K562 (cell line): ENCODE measurements around the gene HSPA14. TPM values are rescaled to one million over a fixed set of nuclear protein-coding genes. Genes with fewer than 3 reads are reported as not detected.

Experiments
- ATAC-seq: fragments of 200-7000 bp; cut with Tn5 transposase; 3 replicates; pipeline ENCODE4 v1.9.1; 2020; ENCODE audit warnings: moderate library complexity
- BruUV-seq: library from RNA; stranded (reverse); fragments of 400-500 nt; replicated peaks from 2 replicates; lab custom pipeline; 2021; lab: Mats Ljungman, UMichigan
- CTCF ChIA-PET: fragments of 300-600 bp; formaldehyde crosslinking; extraction: SDS; loops from one replicate; lab custom pipeline; 2021; ENCODE audit warnings: low intra/inter-chr PET ratio; lab: Yijun Ruan, JAX
- POLR2A ChIA-PET: fragments of 300-600, 350-650 bp; sonication (Branson Sonifier 250); formaldehyde crosslinking; extraction: SDS; loops from one replicate; lab custom pipeline; 2021; ENCODE audit warnings: antibody characterized with exemption, inconsistent platforms; lab: Yijun Ruan, JAX
- DNase-seq, 4 experiments: peaks; one replicate each; pipeline versions ENCODE4 v3.0.0 to v3.0.0-alpha.2; 2011 to 2018; ENCODE audit warnings: low spot score in 3 of 4, mixed read lengths in 3 of 4; ENCODE audit errors: extremely low read depth in 1 of 4
- FAIRE-seq: peaks from 2 replicates; lab custom pipeline; 2011; peaks lifted over from hg19 to GRCh38; lab: Jason Lieb, UNC
- H2AFZ ChIP-seq: 2 replicates; pipeline ENCODE4 v1.6.0; 2011; ENCODE audit warnings: low read depth, low read length, control low read depth, inconsistent platforms
- H3K27ac ChIP-seq: fragments of 200-600 bp; 3 replicates; pipeline ENCODE4 v1.8.0; 2011; ENCODE audit warnings: low read depth, mild to moderate bottlenecking, control low read depth, inconsistent platforms, low read length, moderate library complexity, mixed read lengths; ENCODE audit errors: extremely low read depth
- H3K27me3 ChIP-seq, 2 experiments: fragments of 300-600 bp in 1 of 2; 2 replicates in 1 of 2; 3 replicates in 1 of 2; pipeline versions ENCODE4 v1.6.0 to v1.8.0; 2011; ENCODE audit warnings: inconsistent platforms in 2 of 2, low read length in 2 of 2, mild to moderate bottlenecking in 1 of 2, mixed read lengths in 1 of 2, moderate library complexity in 1 of 2; ENCODE audit not compliant: control insufficient read depth in 2 of 2, insufficient read depth in 2 of 2
- H3K36me3 ChIP-seq: fragments of 300-600 bp; 3 replicates; pipeline ENCODE4 v1.8.0; 2011; ENCODE audit warnings: mild to moderate bottlenecking, low read length, inconsistent platforms; ENCODE audit not compliant: control insufficient read depth, insufficient read depth
- H3K4me1 ChIP-seq, 2 experiments: fragments of 200-600 bp in 1 of 2; replicated peaks in 1 of 2; 2 replicates in 1 of 2; 3 replicates in 1 of 2; pipeline versions ENCODE4 v1.5.1 to v1.8.0; 2011; ENCODE audit warnings: inconsistent platforms in 2 of 2, low read length in 2 of 2, mild to moderate bottlenecking in 1 of 2, mixed read lengths in 1 of 2, moderate library complexity in 1 of 2; ENCODE audit not compliant: control insufficient read depth in 2 of 2, insufficient read depth in 2 of 2
- H3K4me2 ChIP-seq: 2 replicates; pipeline ENCODE4 v1.6.1; 2011; ENCODE audit warnings: low read length, control low read depth, inconsistent platforms, mixed read lengths; ENCODE audit not compliant: insufficient read depth
- H3K4me3 ChIP-seq: fragments of 200-600 bp; sonication (generic), shearing (Covaris generic); 2 replicates; pipeline ENCODE4 v1.5.1; 2016; ENCODE audit warnings: control low read depth, inconsistent platforms
- H3K79me2 ChIP-seq: fragments of 200-600 bp; 3 replicates; pipeline ENCODE4 v1.8.0; 2011; ENCODE audit warnings: low read length, inconsistent platforms; ENCODE audit not compliant: control insufficient read depth, insufficient read depth
- H3K9ac ChIP-seq, 2 experiments: 2 replicates each; pipeline versions ENCODE4 v1.6.0 to v1.6.1; 2011; ENCODE audit warnings: low read depth in 2 of 2, low read length in 2 of 2, control low read depth in 1 of 2, inconsistent platforms in 1 of 2, mild to moderate bottlenecking in 1 of 2, mixed read lengths in 1 of 2; ENCODE audit not compliant: insufficient read depth in 1 of 2
- H3K9me1 ChIP-seq: one replicate; pipeline ENCODE4 v1.6.0; 2011; ENCODE audit warnings: inconsistent platforms, mild to moderate bottlenecking, low read length, moderate library complexity; ENCODE audit not compliant: control insufficient read depth, insufficient read depth
- H3K9me3 ChIP-seq: replicated peaks from 2 replicates; pipeline ENCODE4 v1.5.1; 2011; ENCODE audit warnings: low read depth, low read length, inconsistent platforms; ENCODE audit not compliant: control insufficient read depth, insufficient read depth
- H4K20me1 ChIP-seq: replicated peaks from 2 replicates; pipeline ENCODE4 v1.6.1; 2011; ENCODE audit warnings: low read length, inconsistent platforms, mixed read lengths; ENCODE audit not compliant: control insufficient read depth, insufficient read depth
- CAMTA2 ChIP-seq: fragments of 250-450 bp; sonication (Bioruptor Pico); conservative IDR thresholded peaks from 2 replicates; pipeline ENCODE4 v1.5.1; 2022
- ZNF134 ChIP-seq: fragments of 250-450 bp; sonication (Bioruptor Pico); conservative IDR thresholded peaks from 2 replicates; pipeline ENCODE4 v1.4.0; 2020
- ZNF512 ChIP-seq: IDR thresholded peaks from 2 replicates; pipeline ENCODE4 v1.6.1; 2016; ENCODE audit warnings: missing genetic modification characterization, missing compliant biosample characterization
- ZNF583 ChIP-seq: fragments of 250-450 bp; sonication (Bioruptor Pico); IDR thresholded peaks from 2 replicates; pipeline ENCODE4 v1.4.0; 2020
- WGBS: fragments of 100-300 bp; shearing (Covaris generic); methylation state at CpG from one replicate; pipeline ENCODE4 v1.1.6; 2016; ENCODE audit warnings: low coverage, mixed read lengths; ENCODE audit not compliant: insufficient coverage; ENCODE audit errors: missing lambda C conversion rate; 5-methylcytosine and 5-hydroxymethylcytosine counted together
- in situ Hi-C: fragments of 300-500 bp; cut with MboI; formaldehyde crosslinking; loops from 4 replicates; pipeline ENCODE4 v1.15.0; 2018; ENCODE audit warnings: inconsistent platforms, mixed read lengths
- intact Hi-C: fragments of 100-400 bp; cut with micrococcal nuclease; formaldehyde crosslinking; loops from 2 replicates; pipeline ENCODE4 v1.14.2; 2022
- polyA plus RNA-seq, 8 experiments: library from polyadenylated mRNA; depleted of rRNA in 4 of 8; stranded (reverse) in 5 of 8; unstranded in 3 of 8; fragments of >200 nt; fragmentation: Nextera tagmentation in 2 of 8; fragmentation: Illumina TruSeq in 1 of 8; extraction: Ambion mirVana in 2 of 8; extraction: Trizol in 1 of 8; gene quantifications; 2 replicates each; pipeline versions ENCODE4 v1.2.1 to v1.2.3, GENCODE V29; 2011 to 2014; ENCODE audit warnings: inconsistent platforms in 1 of 8, missing spikeins in 1 of 8
- total RNA-seq, 7 experiments: library from RNA; depleted of rRNA in 6 of 7; stranded (reverse); fragments of >200 nt in 6 of 7; fragmentation: Illumina TruSeq in 2 of 7; extraction: Trizol in 2 of 7; gene quantifications; 2 replicates each; pipeline versions ENCODE4 v1.2.1 to v1.2.3, GENCODE V29; 2011 to 2021; ENCODE audit warnings: low replicate concordance in 1 of 7

Gene HSPA14
- total and polyA plus RNA-seq, 9 of the 15 experiments (the other 6 are each of a cell fraction or from before 2014, with no cell fraction given), result 41.9 to 75.0 (median 63.2) TPM

- peaks cover 0 to 2% of the 10 kb centered on the region in 2 experiments; a peak in 1 of 5 replicates for H3K27me3 ChIP-seq
- ATAC-seq, result no peak
- H4K20me1 ChIP-seq, result no peaks in the 10 kb centered on the region
- no peak overlapping the region for H2AFZ ChIP-seq
- no peaks in the 10 kb centered on the region for H3K79me2 ChIP-seq
- in situ Hi-C loops (no loop called here), intact Hi-C loops (no loop called here)
- H3K27ac ChIP-seq, result no peak overlapping the region
- no peaks in the 10 kb centered on the region for H3K9me1 ChIP-seq
- no peaks in the 10 kb centered on the region for H3K4me1 ChIP-seq
- H3K9ac ChIP-seq, result no peak overlapping the region
- POLR2A ChIA-PET, result interaction anchor here (1.3 kb wide), 1 partner anchor 11 kb away, joined by 8 read pairs; the partner anchor contains the start of genes CDNF, HSPA14 and MSANTD7
- no peak for DNase-seq
- CTCF ChIA-PET, result no interaction called here
- no peak overlapping the region for H3K4me2 ChIP-seq
- no peak overlapping the region for H3K4me3 ChIP-seq
- WGBS, result 0% methylated on average over 1 of the region's 1 CpG
- no TSS peak for BruUV-seq
- no peaks in the 10 kb centered on the region for H3K36me3 ChIP-seq
- no peak for TF ChIP-seq ZNF583 (CRISPR knock-in tag)
- 0 out of 2 replicates have a peak, but pooled peaks have one; percentile 25 for TF ChIP-seq ZNF512 (tag)
- H3K9me3 ChIP-seq, result no peaks in the 10 kb centered on the region
- FAIRE-seq, result peak; percentile 61
Measured at GRCh38 chr10:14826076-14826829, 11.9 kb upstream of the HSPA14 start.

DNA sequence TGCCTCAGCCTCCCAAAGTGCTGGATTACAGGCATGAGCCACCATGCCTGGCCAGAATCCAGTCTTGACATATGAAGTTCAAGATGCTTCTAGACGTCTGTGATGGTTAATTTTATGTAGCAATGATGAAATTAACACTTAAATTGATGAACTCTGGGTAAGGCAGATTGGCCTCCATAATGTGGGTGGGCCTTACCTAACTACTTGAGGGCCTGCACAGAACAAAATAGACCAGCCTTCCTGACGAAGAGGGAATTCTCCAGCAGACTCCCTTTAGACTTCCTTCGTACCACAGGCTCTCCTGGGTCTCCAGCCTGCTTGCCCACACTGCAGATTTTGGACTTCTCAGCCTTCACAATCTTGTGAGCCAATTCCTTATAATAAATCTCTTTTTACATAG, 5.0 kb upstream of the HSPA14 start:
- intact Hi-C loops (no loop called here), in situ Hi-C loops (no loop called here)
- H3K27me3 ChIP-seq, result no peaks in the 10 kb centered on the region
- H3K9me3 ChIP-seq, result no peaks in the 10 kb centered on the region
- CTCF ChIA-PET, result no interaction called here
- H3K36me3 ChIP-seq, result no peaks in the 10 kb centered on the region; the same call in 2 of the 3 replicates
- WGBS, result 43% methylated on average over 3 of the region's 3 CpGs
- H3K9ac ChIP-seq, result no peak overlapping the region
- no peak overlapping the region for H3K4me2 ChIP-seq
- FAIRE-seq, result no peak
- no peak overlapping the region for H3K27ac ChIP-seq
- H3K4me1 ChIP-seq, result peaks cover 0 to 7% of the 10 kb centered on the region in 2 experiments; a peak in 1 of 5 replicates
- no peaks in the 10 kb centered on the region for H4K20me1 ChIP-seq
- POLR2A ChIA-PET, result no interaction called here
- H3K9me1 ChIP-seq, result no peaks in the 10 kb centered on the region
- BruUV-seq, result no TSS peak
- no peak for ATAC-seq
- no peak overlapping the region for H3K4me3 ChIP-seq
- TF ChIP-seq CAMTA2 (CRISPR knock-in tag) (no peak), ZNF134 (CRISPR knock-in tag) (peak; percentile 91)
- peaks cover 13% of the 10 kb centered on the region for H3K79me2 ChIP-seq
- no peak for DNase-seq
- no peak overlapping the region for H2AFZ ChIP-seq
